ENCODE measurements around the gene ZP1.

ZP1 gene

GRCh38 chr11:60870733-60871377 lies 3.5 kb downstream of the ZP1 start (continued):
- no peak for TF ChIP-seq ZNF639 (tag by site-specific recombination; IDR thresholded peaks at IDR 0.05)

- TF ChIP-seq ZNF692 (tag by site-specific recombination; IDR thresholded peaks at IDR 0.05) (0 out of 2 replicates have a peak, but pooled peaks have one; percentile 32), ZNF169 (tag by site-specific recombination; IDR thresholded peaks at IDR 0.05) (no peak), ZFP69B (tag by site-specific recombination; IDR thresholded peaks at IDR 0.05) (peak; percentile 44; the same call in 1 of the 2 replicates), ZNF785 (tag by site-specific recombination; IDR thresholded peaks at IDR 0.05) (no peak)
- H3K4me3 ChIP-seq (ENCODE audit: low read depth, low read length), result no peak overlapping the region
- peaks cover 0 to 3% of the 10 kb centered on the region in 2 experiments; a peak in 1 of 3 replicates for H3K36me3 ChIP-seq (ENCODE audit: control insufficient read depth in 2 of 2, insufficient read depth in 1 of 2, low read length in 2 of 2)
- CTCF ChIA-PET, result interaction anchor here (0.9 kb wide), 1 partner anchor 258 kb away, joined by 3 read pairs; no protein-coding TSS in a partner anchor
- POLR2A ChIA-PET, result interaction anchor here (1.7 kb wide), 1 partner anchor 16 kb away, joined by 4 read pairs; the partner anchor contains the start of gene PTGDR2
- no peaks in the 10 kb centered on the region for H3K4me1 ChIP-seq (ENCODE audit: control insufficient read depth, insufficient read depth, low read length)
- H3K9me3 ChIP-seq (ENCODE audit: control insufficient read depth, insufficient read depth, low read depth, low read length), result no peaks in the 10 kb centered on the region
- H3K27ac ChIP-seq (ENCODE audit: extremely low read depth, low read depth, low read length), result no peak overlapping the region
Observed at GRCh38 chr11:60871378-60872061, 4.2 kb downstream of the ZP1 start.

- Histone ChIP-seq H3K4me1 (ENCODE audit: control insufficient read depth, insufficient read depth, low read length) (no peaks in the 10 kb centered on the region), H3K4me3 (ENCODE audit: low read depth, low read length) (no peak overlapping the region), H3K27ac (ENCODE audit: extremely low read depth, low read depth, low read length) (no peak overlapping the region), H3K36me3 (ENCODE audit: control insufficient read depth in 2 of 2, insufficient read depth in 1 of 2, low read length in 2 of 2) (peaks cover 0 to 3% of the 10 kb centered on the region in 2 experiments; a peak in 1 of 3 replicates), H3K9me3 (ENCODE audit: control insufficient read depth, insufficient read depth, low read depth, low read length) (no peaks in the 10 kb centered on the region)
- ChIA-PET POLR2A (interaction anchor here (0.7 to 1.7 kb wide), 2 partner anchors 16 to 1198 kb away, joined by 4 read pairs; partner anchors contain the start of gene PTGDR2), CTCF (interaction anchor here (0.7 to 0.9 kb wide), 4 partner anchors 30 to 257 kb away, joined by 3 to 5 read pairs (median 3); no protein-coding TSS in a partner anchor)
- TF ChIP-seq ZNF37A (tag by site-specific recombination; IDR thresholded peaks at IDR 0.05) (no peak), ZIC2 (tag by site-specific recombination; IDR thresholded peaks at IDR 0.05) (peak; percentile 6; the same call in 1 of the 2 replicates), ZNF777 (tag by site-specific recombination; IDR thresholded peaks at IDR 0.05; ENCODE audit: borderline replicate concordance) (no peak), WT1 (tag by site-specific recombination; IDR thresholded peaks at IDR 0.05) (no peak), TRIM28 (IDR thresholded peaks at IDR 0.05; ENCODE audit: borderline replicate concordance, low read length) (no peak), ZNF658 (tag by site-specific recombination; IDR thresholded peaks at IDR 0.05) (no peak), ZBTB44 (tag by site-specific recombination; IDR thresholded peaks at IDR 0.05) (no peak), OSR2 (tag by site-specific recombination; IDR thresholded peaks at IDR 0.05) (no peak), ZNF404 (tag by site-specific recombination; IDR thresholded peaks at IDR 0.05) (no peak), ZNF707 (tag by site-specific recombination; IDR thresholded peaks at IDR 0.05) (no peak), YY1 (tag by site-specific recombination; IDR thresholded peaks at IDR 0.05) (no peak), ZNF174 (tag by site-specific recombination; IDR thresholded peaks at IDR 0.05) (no peak), SALL2 (tag by site-specific recombination; IDR thresholded peaks at IDR 0.05; ENCODE audit: borderline replicate concordance) (no peak), GLIS1 (tag by site-specific recombination; IDR thresholded peaks at IDR 0.05) (peak; percentile 21; the same call in 1 of the 2 replicates)
- TF ChIP-seq, protein P1, sequence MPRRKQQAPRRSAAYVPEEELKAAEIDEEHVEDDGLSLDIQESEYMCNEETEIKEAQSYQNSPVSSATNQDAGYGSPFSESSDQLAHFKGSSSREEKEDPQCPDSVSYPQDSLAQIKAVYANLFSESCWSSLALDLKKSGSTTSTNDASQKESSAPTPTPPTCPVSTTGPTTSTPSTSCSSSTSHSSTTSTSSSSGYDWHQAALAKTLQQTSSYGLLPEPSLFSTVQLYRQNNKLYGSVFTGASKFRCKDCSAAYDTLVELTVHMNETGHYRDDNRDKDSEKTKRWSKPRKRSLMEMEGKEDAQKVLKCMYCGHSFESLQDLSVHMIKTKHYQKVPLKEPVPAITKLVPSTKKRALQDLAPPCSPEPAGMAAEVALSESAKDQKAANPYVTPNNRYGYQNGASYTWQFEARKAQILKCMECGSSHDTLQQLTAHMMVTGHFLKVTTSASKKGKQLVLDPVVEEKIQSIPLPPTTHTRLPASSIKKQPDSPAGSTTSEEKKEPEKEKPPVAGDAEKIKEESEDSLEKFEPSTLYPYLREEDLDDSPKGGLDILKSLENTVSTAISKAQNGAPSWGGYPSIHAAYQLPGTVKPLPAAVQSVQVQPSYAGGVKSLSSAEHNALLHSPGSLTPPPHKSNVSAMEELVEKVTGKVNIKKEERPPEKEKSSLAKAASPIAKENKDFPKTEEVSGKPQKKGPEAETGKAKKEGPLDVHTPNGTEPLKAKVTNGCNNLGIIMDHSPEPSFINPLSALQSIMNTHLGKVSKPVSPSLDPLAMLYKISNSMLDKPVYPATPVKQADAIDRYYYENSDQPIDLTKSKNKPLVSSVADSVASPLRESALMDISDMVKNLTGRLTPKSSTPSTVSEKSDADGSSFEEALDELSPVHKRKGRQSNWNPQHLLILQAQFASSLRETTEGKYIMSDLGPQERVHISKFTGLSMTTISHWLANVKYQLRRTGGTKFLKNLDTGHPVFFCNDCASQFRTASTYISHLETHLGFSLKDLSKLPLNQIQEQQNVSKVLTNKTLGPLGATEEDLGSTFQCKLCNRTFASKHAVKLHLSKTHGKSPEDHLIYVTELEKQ (tag by site-specific recombination; IDR thresholded peaks at IDR 0.05; ENCODE audit: borderline replicate concordance), result no peak
Observed at GRCh38 chr11:60872124-60872960, 5.0 kb downstream of the ZP1 start.

All from HEK293 (cell line).